ACC112 (cell line): ENCODE measurements around the gene CNTD1.

Source experiments
- H2AFZ ChIP-seq: fragments of 200-600 bp; sonication (generic); one replicate; pipeline ENCODE4 v1.6.0; 2017; ENCODE audit warnings: antibody characterized with exemption, low read length; ENCODE audit not compliant: unreplicated experiment
- H3K27ac ChIP-seq: fragments of 200-600 bp; sonication (generic); 2 replicates; pipeline ENCODE4 v1.5.1; 2014; ENCODE audit warnings: low read depth, mild to moderate bottlenecking, antibody characterized with exemption, low read length, moderate library complexity
- H3K27me3 ChIP-seq: fragments of 200-600 bp; sonication (generic); 2 replicates; pipeline ENCODE4 v1.6.1; 2014; ENCODE audit warnings: mild to moderate bottlenecking, antibody characterized with exemption, low read length, moderate library complexity, mixed read lengths; ENCODE audit not compliant: insufficient read depth
- H3K36me3 ChIP-seq: fragments of 200-600 bp; sonication (generic); 2 replicates; pipeline ENCODE4 v1.6.1; 2016; ENCODE audit warnings: mild to moderate bottlenecking, antibody characterized with exemption, low read length, moderate library complexity, mixed read lengths; ENCODE audit not compliant: insufficient read depth
- H3K4me1 ChIP-seq: fragments of 200-600 bp; sonication (generic); one replicate; pipeline ENCODE4 v1.6.1; 2016; ENCODE audit warnings: low read length, mixed read lengths; ENCODE audit not compliant: insufficient read depth, unreplicated experiment, control insufficient read depth
- H3K4me3 ChIP-seq: fragments of 200-600 bp; sonication (generic); 2 replicates; pipeline ENCODE4 v1.5.1; 2014; ENCODE audit warnings: mild to moderate bottlenecking, low read depth, low read length
- H3K79me2 ChIP-seq: fragments of 200-600 bp; sonication (generic); one replicate; pipeline ENCODE4 v1.6.0; 2016; ENCODE audit warnings: low read length; ENCODE audit not compliant: control insufficient read depth, unreplicated experiment, insufficient read depth

Gene CNTD1, protein sequence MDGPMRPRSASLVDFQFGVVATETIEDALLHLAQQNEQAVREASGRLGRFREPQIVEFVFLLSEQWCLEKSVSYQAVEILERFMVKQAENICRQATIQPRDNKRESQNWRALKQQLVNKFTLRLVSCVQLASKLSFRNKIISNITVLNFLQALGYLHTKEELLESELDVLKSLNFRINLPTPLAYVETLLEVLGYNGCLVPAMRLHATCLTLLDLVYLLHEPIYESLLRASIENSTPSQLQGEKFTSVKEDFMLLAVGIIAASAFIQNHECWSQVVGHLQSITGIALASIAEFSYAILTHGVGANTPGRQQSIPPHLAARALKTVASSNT

DNA sequence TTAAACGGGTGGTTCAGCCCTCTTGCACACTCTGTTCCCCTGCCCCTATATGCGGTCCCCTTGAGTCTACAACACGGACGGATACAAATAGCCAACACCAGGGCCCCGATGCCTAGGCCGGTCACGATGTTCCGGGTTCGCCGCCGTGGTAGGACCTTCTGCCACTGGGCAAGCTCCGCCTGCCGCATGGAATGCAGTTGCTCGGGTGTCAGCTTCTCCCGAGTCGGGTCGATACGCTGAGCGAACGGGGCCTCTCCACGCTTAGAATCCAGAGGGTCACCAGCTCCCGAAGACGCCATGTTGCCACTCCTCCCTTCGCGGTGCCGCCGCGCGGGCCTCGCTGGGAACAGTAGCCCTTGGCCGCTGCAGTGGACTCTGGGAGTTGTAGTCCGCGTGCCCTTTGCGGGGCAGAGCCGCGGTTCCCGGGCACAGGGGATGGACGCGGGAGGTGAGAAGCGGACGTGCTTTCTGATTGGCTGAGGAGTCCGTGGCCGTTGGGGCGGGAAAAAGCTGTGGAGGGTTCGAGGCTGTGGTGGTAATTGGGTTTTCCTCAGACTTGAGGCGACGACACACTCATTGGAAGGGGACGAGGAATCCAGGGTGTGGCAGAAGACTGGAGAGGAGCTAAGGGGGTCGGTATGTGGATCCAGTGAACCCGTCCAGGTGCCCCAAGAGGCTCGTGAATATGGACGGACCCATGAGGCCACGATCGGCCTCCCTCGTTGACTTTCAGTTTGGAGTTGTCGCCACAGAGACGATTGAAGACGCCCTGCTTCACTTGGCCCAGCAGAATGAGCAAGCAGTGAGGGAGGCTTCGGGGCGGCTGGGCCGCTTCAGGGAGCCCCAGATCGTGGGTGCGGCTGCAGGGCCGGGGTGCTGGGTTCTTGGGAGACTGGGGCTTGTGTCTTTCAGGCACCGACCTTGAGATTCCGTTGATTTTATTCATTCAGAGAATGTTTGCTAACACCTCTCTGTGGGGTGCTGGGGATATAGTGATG, at the start of gene CNTD1, which contains the start of gene COA3:
Gene CNTD1 (plus strand): TSS at position 479 of the 998 bp plus-strand sequence. CDS start 207 bp downstream, at position 686.
Gene COA3 (minus strand): TSS at position 322 of the 998 bp plus-strand sequence. CDS start 23 bp downstream, at position 299.
- Histone ChIP-seq H3K4me3 (peak within 1 kb of the TSS; percentile 93), H3K27me3 (no peaks in the 10 kb centered on the region), H2AFZ (peak within 1 kb of the TSS; percentile 76), H3K79me2 (peaks cover 14% of the 10 kb centered on the region), H3K27ac (no peak within 1 kb of the TSS), H3K4me1 (peaks cover 9% of the 10 kb centered on the region), H3K36me3 (no peaks in the 10 kb centered on the region)

DNA sequence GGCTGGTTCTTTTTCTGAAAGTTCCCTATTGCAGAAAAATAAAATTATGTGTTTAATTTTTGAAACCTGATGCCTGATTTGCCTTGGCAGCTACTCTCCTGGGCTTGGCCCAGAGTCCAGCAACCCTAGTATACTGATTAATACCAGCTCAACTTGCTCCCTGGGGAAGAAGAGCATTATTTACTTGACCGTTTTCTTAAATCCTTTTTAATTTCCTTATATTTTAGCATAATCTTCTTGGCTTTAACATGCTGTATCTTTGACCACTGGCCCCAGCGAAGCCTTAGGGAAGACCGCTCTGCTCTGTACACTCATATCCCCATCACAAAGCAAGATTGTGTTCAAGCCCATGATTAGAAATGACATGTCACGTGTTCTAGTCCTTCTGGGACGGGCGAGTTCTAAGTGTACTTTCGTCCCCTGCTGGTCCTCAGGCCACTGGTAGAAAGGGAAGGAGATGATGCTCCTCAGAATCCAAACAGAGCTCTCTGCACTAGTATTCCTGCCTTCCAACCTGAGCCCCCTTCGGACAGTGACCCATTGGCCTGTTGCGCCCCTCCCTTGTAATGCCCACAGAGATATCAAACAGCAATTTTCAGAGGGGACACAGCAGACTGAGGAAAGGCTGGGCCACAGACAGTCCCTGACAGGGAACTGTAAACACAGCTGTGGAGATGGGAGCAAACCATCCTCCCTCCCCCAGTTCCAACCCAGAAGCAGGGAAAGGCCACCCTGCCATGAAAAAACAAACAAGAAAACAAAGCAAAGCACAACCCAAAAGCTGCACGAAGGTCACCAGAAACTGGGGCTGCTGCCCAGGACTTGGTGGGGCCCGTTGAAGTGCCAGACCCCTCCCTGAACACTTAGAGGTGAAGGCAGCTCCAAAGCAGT, 49.5 kb upstream of the CNTD1 start:
- Histone ChIP-seq H3K27me3 (no peaks in the 10 kb centered on the region), H3K4me1 (peaks cover 6% of the 10 kb centered on the region), H3K36me3 (no peaks in the 10 kb centered on the region), H2AFZ (no peak overlapping the region), H3K79me2 (peaks cover 1% of the 10 kb centered on the region), H3K4me3 (no peak overlapping the region), H3K27ac (no peak overlapping the region)

DNA sequence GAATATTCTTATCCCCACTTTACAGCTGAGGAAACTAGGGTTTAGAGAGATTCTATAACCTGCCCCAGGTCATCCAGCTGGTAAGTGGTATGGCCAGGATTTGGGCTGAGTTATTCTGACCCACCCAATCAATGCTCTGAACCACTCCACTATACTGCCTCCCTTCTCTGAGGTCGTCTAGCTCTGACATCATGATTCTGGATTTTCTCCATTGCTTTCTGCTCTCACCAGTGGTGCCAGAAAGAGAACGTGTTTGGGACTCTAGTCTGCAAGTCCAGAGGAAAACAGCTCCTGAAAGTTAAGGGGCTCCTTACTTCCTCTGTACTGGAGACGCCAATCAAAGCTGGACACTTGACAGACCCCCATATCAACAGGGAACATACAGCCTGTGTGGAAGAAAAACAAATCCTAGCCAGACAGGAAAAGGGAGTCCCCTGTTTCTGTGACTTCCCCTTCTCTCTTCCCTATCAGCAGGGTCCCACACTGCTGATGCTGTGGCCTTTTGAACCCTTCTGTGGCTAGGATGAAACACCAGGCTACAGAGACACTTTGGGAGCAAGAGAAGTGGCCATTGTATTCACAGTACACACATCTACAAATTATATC, 47.8 kb upstream of the CNTD1 start:
- Histone ChIP-seq H3K79me2 (no peaks in the 10 kb centered on the region), H2AFZ (no peak overlapping the region), H3K27ac (no peak overlapping the region), H3K27me3 (no peaks in the 10 kb centered on the region), H3K4me1 (peaks cover 6% of the 10 kb centered on the region), H3K4me3 (no peak overlapping the region), H3K36me3 (no peaks in the 10 kb centered on the region)

DNA sequence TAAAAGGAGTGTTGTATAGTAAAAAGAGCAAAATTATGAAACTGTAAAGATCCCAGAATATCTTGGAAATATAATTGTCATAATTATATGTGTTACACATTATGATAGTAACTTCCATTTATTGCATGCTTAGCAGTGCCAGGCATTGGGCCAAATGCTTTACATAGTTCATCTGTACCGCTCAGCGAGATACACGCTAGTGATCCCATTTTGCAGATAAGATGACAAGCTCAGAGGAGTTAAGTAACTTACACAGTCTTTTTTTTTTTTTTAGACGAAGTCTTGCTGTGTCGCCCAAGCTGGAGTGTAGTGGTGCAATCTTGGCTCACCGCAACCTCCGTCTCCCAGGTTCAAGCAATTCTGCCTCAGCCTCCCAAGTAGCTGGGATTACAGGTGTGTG, 47.0 kb upstream of the CNTD1 start:
- Histone ChIP-seq H3K36me3 (no peaks in the 10 kb centered on the region), H3K4me3 (no peak overlapping the region), H3K79me2 (no peaks in the 10 kb centered on the region), H3K4me1 (peaks cover 6% of the 10 kb centered on the region), H3K27me3 (no peaks in the 10 kb centered on the region), H2AFZ (no peak overlapping the region), H3K27ac (no peak overlapping the region)

DNA sequence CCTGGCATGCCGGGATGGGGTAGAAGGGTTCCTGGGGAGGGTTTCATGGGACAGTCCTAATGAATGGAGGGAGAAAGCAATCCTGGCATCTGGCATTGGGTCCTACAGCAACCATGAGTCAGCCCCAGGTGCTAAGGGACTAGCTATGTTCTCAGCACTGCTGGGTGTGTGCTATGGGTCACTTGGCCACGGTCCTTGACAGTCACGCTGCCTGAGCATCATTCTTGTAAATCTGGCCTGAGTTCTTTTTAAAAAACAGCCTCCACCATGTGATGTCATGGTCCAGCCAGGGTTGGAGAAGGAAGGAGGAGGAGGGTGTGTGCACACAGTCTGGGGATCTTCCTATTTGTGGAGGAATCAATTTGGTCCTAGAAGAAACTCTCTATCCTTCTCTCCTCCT, 43.9 kb upstream of the CNTD1 start:
- Histone ChIP-seq H3K4me1 (no peaks in the 10 kb centered on the region), H2AFZ (no peak overlapping the region), H3K79me2 (no peaks in the 10 kb centered on the region), H3K27me3 (peaks cover 12% of the 10 kb centered on the region), H3K27ac (no peak overlapping the region), H3K36me3 (no peaks in the 10 kb centered on the region), H3K4me3 (no peak overlapping the region)

DNA sequence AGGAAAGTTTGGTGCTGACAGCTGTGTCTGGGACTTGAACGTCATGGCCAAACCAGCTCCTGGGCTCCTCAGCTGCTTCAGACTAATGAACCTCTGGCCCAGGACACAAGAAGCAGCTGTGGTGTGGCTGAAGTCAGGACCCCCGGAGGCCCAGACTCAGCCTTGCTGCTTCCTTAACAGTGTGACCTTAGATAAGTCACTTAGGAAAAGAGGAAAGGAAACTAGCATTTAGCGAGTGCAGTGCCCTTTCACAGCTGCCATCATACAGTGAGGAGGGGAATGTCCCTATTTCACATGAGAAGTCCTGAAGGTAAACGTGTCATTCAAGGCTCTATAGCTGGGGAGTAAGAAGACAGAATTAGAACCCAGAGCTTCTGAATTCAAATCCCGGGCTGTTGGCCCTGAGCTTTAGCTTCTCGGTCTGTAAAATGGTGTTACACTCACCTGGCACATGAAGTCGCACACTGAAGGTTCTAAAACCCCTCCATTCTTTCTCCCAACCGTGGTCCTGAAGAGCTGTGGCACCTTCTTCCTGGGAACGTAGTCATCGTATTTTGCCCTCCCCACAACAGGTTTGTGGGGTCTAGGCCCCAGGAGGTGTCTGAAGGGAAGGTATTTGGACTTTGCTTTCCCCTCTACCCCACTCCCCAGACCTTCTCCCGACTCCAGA, 38.5 kb upstream of the CNTD1 start:
- no peaks in the 10 kb centered on the region for H3K79me2 ChIP-seq
- peak overlapping the region; percentile 50 for H2AFZ ChIP-seq
- H3K4me3 ChIP-seq: no peak overlapping the region
- H3K27ac ChIP-seq: no peak overlapping the region
- peaks cover 6% of the 10 kb centered on the region for H3K4me1 ChIP-seq
- H3K27me3 ChIP-seq: peaks cover 37% of the 10 kb centered on the region
- no peaks in the 10 kb centered on the region for H3K36me3 ChIP-seq

DNA sequence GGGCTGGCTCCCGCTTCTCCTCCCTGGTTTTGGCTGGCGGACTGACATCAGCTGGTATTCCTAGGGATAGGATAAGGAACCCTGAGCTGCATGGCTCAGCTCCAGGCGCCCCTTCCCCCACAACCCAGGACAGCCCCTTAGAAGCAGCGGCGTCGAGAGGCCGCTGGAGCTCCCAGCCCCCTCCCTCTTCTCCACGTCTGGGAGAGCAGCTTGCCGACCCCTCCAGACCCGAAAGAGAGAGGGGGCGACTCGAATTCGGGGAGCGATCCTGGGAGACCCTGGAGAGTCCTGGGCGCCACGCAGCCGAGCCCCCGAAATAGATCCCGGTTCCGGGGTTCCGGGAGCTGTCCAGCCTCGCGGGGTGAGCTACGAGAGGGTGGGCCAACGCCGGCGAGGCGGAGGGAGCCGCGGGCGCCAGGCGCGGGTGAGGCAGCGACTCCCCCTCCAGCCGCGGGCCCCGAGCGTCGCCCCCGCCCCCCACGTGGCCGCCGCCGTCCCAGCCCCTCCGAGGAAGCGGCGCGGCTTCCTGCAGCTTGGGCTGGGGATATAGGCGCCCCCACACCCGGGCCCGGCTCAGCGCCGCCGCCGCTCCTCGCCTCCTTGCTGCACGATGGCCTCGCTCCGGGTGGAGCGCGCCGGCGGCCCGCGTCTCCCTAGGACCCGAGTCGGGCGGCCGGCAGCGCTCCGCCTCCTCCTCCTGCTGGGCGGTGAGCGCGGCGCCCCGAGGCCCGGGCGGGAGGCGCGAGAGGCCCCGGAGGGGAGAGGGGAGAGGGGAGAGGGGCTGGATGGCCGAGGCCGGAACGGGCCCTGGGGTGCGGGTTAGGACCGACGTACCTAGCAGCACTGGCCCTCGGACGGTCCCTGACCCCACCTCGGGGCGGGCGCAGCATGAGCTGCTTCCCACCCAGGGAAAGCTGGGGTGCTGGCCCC, 37.7 kb upstream of the CNTD1 start, which contains the start of gene RAMP2:
Gene RAMP2 (plus strand): TSS at position 576 of the 930 bp plus-strand sequence. CDS start 35 bp downstream, at position 611.
- Histone ChIP-seq H3K4me3 (peak within 1 kb of the TSS; percentile 75), H3K79me2 (no peaks in the 10 kb centered on the region), H3K27me3 (peaks cover 37% of the 10 kb centered on the region), H3K27ac (no peak within 1 kb of the TSS), H2AFZ (peak within 1 kb of the TSS; percentile 50), H3K36me3 (no peaks in the 10 kb centered on the region), H3K4me1 (peaks cover 6% of the 10 kb centered on the region)

DNA sequence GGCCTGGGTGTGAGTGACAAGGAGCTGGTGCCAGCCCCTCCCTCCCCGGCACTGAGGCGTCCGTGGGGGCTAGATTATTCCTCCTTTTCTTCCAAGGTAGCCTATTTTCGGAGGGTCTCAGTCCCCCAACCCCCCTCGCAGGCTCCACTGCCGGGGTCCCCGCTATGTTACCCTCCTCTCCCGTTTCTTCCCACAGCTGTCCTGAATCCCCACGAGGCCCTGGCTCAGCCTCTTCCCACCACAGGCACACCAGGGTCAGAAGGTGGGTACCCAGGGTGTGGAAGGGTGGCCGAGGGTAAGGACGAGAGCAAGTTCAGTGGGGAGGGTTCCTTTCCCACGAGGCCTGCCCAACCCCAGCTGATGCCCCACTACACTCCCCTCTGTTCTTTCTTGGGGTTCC, 37.0 kb upstream of the CNTD1 start:
- Histone ChIP-seq H2AFZ (no peak overlapping the region), H3K79me2 (no peaks in the 10 kb centered on the region), H3K27me3 (peaks cover 37% of the 10 kb centered on the region), H3K4me3 (peak overlapping the region; percentile 75), H3K4me1 (peaks cover 6% of the 10 kb centered on the region), H3K27ac (no peak overlapping the region), H3K36me3 (no peaks in the 10 kb centered on the region)

DNA sequence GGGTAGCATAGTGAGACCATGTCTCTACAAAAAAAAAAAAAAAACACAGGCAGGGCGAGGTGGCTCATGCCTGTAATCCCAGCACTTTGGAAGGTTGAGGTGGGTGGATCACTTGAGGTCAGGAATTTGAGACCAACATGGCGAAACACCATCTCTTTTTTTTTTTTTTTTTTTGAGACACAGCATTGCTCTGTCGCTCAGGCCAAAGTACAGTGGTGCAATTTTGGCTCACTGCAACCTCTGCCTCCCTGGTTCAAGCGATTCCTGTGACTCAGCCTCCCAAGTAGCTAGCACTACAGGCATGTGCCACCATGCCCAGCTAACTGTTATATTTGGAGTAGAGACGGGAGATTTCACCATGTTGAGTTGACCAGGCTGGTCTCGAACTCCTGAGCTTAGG, 32.5 kb upstream of the CNTD1 start:
- Histone ChIP-seq H3K36me3 (no peaks in the 10 kb centered on the region), H3K27me3 (peaks cover 11% of the 10 kb centered on the region), H3K4me3 (no peak overlapping the region), H3K4me1 (peaks cover 10% of the 10 kb centered on the region), H3K27ac (no peak overlapping the region), H3K79me2 (no peaks in the 10 kb centered on the region), H2AFZ (no peak overlapping the region)
